Measurements from ENCODE around the gene C4BPB.
"Not testable (repeated sequence)": the region's sequence is repeated elsewhere in the genome, so short reads cannot be mapped to it uniquely, and the experiment has no call there.

Gene C4BPB

DNA sequence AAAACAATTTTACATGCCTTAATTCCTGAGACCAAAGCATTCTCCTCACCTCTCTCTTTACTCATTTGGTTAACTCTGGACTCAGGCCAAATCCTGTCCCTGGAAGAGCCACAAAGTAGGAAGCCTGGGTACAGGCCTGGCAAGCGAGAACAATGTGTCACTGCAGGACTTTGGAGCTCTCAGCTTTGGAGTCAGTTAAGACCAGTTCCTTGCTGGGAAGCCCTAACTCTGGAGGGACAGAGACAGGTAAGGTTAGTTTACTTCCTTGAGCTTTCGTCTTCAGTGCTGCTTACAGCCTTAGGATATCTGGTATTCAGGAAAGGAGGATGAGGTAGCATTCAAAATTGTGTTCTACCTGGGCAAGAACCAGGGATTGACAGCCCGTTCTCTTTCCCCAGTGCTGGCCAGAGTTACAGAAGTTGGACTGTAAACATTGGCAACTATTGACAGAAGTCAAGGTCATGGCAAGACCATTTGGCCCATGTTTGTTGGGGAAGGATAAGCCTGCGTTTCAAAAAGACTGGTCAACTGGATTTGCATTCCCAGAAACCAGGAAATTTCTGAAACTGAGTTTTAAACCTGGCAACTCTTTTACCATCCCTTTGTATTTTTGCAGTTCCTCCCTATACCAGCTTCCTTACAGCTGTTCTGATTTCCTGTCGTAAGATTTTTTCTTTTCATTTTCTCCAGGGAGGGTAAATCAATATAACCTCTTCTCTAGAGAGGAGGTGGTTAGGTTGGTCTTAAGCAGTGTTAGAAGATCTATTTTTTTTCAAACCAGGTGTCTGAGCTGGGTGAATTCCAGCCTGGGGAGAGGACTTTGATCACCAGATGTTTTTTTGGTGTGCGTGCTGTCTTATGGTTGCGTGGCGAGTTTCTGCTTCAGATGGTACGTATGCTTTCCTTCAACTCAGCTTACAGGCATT lies at the start of gene C4BPB:
Gene C4BPB (plus strand): TSS at position 160 of the 926 bp plus-strand sequence. CDS start 672 bp downstream, at position 832.
- no peak for DNase-seq (ENCODE audit: low read depth, low spot score)

DNA sequence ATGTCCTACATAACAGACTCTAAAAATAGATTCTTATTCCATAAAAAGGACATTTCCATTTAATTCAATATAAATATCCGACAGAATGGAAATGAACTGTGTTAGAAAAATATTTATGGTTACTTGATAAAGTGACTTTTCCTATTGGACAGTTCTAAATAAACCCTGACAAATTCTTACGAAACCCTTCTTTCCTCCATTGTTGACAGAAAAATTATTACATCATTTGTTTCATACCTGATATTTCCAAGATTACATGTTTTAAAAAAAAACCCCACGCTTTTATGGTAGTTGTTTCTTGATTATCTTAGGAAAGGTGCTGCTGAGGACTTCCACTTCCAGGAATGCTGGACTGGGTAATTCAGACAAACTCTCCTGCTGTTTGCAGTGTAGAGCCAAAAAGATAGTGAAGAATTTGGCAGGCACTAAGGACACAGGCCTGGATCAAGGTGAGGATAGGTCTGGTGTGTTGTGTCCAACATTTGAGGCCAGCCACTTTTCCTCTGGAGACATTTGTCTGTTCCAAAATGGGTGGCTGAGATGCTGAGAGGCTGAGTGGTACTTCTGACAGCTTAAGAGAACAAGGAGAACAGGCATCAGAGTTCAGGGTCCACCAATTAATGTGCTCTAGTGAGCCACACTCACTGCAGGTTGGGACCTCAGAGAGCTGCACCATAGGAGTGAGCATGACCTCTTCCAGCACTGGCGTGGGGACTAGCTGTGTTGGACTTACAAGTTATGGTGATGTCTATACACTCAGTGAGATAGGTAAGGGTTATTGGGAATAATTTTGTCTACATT lies 49.1 kb upstream of the C4BPB start:
- DNase-seq (ENCODE audit: low read depth, low spot score), result no peak

DNA sequence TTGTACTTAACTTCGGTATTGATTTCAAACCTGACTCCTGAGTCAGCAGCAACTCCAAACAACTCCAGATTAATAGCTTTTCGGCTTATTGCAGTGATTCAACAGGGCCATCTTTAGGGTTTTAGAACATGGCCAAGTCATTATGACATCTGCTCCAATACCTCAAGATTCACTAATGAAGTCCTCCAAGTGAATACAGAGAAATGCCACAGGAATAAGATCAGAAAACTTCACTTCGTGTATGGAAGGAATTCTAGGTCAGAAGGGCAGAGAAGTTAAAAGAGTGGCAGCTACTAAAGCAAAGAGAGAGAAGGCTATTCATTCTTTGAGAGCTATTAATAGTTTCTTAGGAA lies 48.5 kb upstream of the C4BPB start:
- DNase-seq (ENCODE audit: low read depth, low spot score), result no peak

- not testable (repeated sequence) for DNase-seq (ENCODE audit: low read depth, low spot score)
These were observed 47.3 kb upstream of the C4BPB start for GRCh38 chr1:207041397-207041796.

- no peak for DNase-seq (ENCODE audit: low read depth, low spot score)
These were observed 43.2 kb upstream of the C4BPB start for GRCh38 chr1:207045453-207045852.

DNA sequence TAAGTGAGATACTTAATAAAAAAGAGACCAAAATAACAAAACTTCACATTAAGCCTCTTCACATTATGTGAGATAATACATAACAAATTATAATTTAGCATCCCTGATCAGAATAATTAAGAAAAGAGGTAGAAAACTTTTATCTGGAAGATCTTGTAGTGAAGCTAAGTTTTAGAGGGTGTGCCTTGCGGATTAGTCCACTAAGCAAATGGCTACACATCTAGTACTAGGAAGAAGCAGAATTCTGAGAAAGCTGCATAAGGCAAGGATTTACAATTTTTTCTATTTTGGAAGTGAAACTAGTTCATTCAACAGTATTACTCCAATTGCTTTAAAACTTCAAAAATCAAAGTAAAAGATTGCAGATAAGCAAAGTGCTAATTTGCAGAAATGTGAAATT lies 41.2 kb upstream of the C4BPB start:
- DNase-seq (ENCODE audit: low read depth, low spot score), result no peak

- DNase-seq (ENCODE audit: low read depth, low spot score), result no peak
These were observed 40.6 kb upstream of the C4BPB start for GRCh38 chr1:207048041-207048440.

DNA sequence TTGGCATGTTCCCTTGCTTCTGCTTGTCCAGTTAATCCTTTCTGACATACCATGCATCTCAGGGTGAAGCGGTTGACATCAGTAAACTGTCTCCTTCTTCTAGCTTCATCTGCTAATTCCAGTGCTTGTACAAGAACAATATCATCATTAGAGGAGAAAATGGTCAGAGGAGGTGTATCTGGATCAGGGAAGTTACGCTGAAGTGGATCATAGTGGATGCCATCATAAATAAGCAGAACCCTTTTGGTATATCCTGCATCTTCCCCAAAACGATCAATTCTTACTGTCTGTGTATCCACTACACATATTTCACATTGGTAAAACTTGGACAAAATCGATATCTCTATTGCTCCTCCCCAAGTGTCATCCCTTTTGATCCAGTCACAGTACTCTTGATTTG lies 39.6 kb upstream of the C4BPB start:
- no peak for DNase-seq (ENCODE audit: low read depth, low spot score)

- no peak for DNase-seq (ENCODE audit: low read depth, low spot score)
These were observed 39.1 kb upstream of the C4BPB start for GRCh38 chr1:207049514-207049913.

DNA sequence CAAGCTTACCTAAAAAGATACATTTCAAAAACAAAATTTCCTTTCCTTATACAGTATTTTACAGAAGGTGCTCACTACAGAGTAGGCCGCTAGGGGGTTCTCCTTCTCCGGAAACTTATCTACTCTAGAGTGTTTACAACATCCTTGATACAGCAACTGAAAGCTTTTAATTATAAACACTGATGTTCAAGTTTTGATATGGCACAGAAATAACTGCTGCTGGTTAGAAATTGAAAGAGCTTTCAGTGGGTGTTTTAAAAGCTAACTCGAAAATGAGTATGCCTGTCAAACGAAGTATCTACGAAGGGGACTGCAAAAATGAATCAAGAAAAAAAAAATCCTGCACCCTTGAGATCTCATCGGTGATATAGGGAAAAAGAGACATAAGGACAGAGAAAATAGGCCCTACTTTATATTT lies 38.7 kb upstream of the C4BPB start:
- peak; percentile 21 for DNase-seq (ENCODE audit: low read depth, low spot score)

GRCh38 chr1:207050480-207051190 lies 38.0 kb upstream of the C4BPB start:
- DNase-seq (ENCODE audit: low read depth, low spot score), result peak; percentile 74

DNA sequence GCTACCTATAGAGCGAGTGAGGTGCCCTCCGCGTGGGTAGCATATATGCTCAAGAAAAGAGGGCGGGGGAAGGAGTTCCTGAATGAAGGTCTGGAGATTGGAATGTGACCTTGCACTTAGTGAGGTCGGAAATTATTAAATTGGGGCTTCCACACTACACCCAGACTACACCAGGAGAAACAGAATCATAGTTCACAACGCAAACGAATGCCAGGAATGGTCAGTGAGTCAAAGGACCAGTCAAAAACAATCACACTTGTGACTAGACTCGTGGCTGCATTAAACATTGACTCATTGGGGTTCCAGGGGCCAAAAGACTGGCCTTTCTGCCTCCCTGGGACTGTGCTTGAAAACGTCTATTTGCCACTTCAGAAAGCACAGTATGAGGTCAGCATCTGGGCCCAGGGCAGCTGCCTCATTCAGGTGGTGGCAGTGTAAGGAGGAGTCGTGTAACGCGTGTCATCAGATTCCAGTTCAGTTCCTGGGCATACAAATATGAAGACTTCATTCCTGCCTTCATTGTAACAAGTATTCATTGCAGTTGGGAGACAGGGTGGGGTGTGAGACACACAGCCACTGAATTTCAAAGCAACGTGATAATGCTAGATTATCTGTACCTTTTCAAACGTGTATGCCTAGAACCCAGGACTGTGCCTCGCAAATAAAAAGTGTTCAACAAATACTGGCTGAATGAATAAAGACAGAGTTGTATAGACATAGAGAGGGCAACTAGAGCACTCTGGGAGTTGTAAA lies 37.3 kb upstream of the C4BPB start, which contains the start of gene YOD1:
Gene YOD1 (minus strand): TSS at position 18 of the 753 bp plus-strand sequence. CDS start 178 bp downstream, outside the sequence.
- no peak for DNase-seq (ENCODE audit: low read depth, low spot score)

GRCh38 chr1:207052911-207053769 lies 35.5 kb upstream of the C4BPB start, which contains the start of gene PFKFB2:
TSS of gene PFKFB2 (plus strand) at chr1:207053275. CDS start at chr1:207054718, 1,443 bp downstream.
- peak; percentile 84 for DNase-seq (ENCODE audit: low read depth, low spot score)

- DNase-seq (ENCODE audit: low read depth, low spot score), result no peak
These were observed 34.2 kb upstream of the C4BPB start for GRCh38 chr1:207054491-207054890.

GRCh38 chr1:207055386-207056001 lies 33.2 kb upstream of the C4BPB start:
- DNase-seq (ENCODE audit: low read depth, low spot score), result no peak

DNA sequence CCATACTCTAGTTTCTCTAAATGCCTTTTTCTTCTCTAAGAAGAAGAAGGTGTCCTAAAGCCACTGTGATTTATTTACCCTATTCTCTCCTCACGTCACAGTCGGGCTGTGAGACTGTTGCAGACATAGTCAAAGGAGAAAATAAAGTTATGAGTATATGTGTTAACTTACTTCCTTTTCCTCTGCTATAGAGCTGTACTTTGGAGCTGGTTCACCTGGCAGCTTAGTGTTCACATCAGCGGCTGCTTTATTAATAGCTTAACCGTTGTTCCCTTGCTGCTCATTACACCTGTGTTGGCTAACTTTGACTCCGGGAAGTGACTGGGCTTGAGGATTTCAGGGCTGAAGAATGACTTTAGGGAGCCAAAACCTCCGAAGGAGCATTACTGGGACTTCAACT lies 32.0 kb upstream of the C4BPB start:
- DNase-seq (ENCODE audit: low read depth, low spot score), result no peak

GRCh38 chr1:207058252-207058651 lies 30.4 kb upstream of the C4BPB start:
- DNase-seq (ENCODE audit: low read depth, low spot score), result no peak

- no peak for DNase-seq (ENCODE audit: low read depth, low spot score)
These were observed 29.5 kb upstream of the C4BPB start for GRCh38 chr1:207058878-207059867.
